HFFc6 (cell line): ENCODE results near the gene RGS6. TPM values are rescaled to one million over a fixed set of nuclear protein-coding genes. Genes with fewer than 3 reads are reported as not detected.
A peak's percentile ranks its signal among the peaks of the same experiment; 100 is the strongest.
"Not testable (repeated sequence)": the region's sequence is repeated elsewhere in the genome, so short reads cannot be mapped to it uniquely, and the experiment has no call there.

Source experiments
- DNase-seq: peaks from one replicate; pipeline ENCODE4 v3.0.0-alpha.2; 2018
- H3K27ac Mint-ChIP-seq: 2 replicates; pipeline ENCODE4 v1.8.0; 2020; ENCODE audit warnings: mild to moderate bottlenecking, mixed read lengths
- H3K27me3 Mint-ChIP-seq: 2 replicates; pipeline ENCODE4 v1.8.0; 2021; ENCODE audit warnings: mild to moderate bottlenecking, moderate library complexity, mixed read lengths; ENCODE audit not compliant: insufficient read depth
- H3K36me3 Mint-ChIP-seq: 2 replicates; pipeline ENCODE4 v1.8.0; 2021; ENCODE audit warnings: low read depth, mixed read lengths
- H3K4me1 Mint-ChIP-seq: 2 replicates; pipeline ENCODE4 v1.8.0; 2020; ENCODE audit warnings: low read depth, mixed read lengths
- H3K4me3 Mint-ChIP-seq: 2 replicates; pipeline ENCODE4 v1.8.0; 2020; ENCODE audit warnings: mild to moderate bottlenecking, moderate library complexity, mixed read lengths
- H3K9me3 Mint-ChIP-seq: 2 replicates; pipeline ENCODE4 v1.8.0; 2020; ENCODE audit warnings: mild to moderate bottlenecking, mixed read lengths
- CTCF ChIP-seq: fragments of 200-600 bp; sonication (generic); IDR thresholded peaks from 2 replicates; pipeline ENCODE4 v1.5.0; 2021; ENCODE audit warnings: antibody characterized with exemption, mild to moderate bottlenecking
- total RNA-seq, 6 experiments: library from RNA; stranded (reverse); fragmentation: NEBNext Ultra II Directional; extraction: Animal tissue kit (Norgen Biotek cat#: 25700); gene quantifications; 2 replicates in 1 of 6; 3 replicates in 5 of 6; pipeline ENCODE4 v1.2.3, GENCODE V29; 2021

Gene RGS6
- total RNA-seq, 6 experiments from 2014 or later = not detected

- H3K27me3 Mint-ChIP-seq = peaks cover 25% of the 10 kb centered on the region
- H3K27ac Mint-ChIP-seq = no peak overlapping the region
- no peak overlapping the region for H3K4me3 Mint-ChIP-seq
Observed at GRCh38 chr14:72471346-72471745, 539.1 kb downstream of the RGS6 start.

GRCh38 chr14:72472845-72473244, 540.6 kb downstream of the RGS6 start:
- DNase-seq = no peak
- Mint-ChIP-seq H3K36me3 (no peaks in the 10 kb centered on the region), H3K4me1 (peaks cover 15% of the 10 kb centered on the region), H3K27ac (no peak overlapping the region), H3K9me3 (no peaks in the 10 kb centered on the region; the same call in 1 of the 2 replicates), H3K4me3 (no peak overlapping the region), H3K27me3 (peaks cover 27% of the 10 kb centered on the region)
- peak; percentile 55 for TF ChIP-seq CTCF

More at GRCh38 chr14:72471346-72471745, 539.1 kb downstream of the RGS6 start:
- Mint-ChIP-seq H3K9me3 (peaks cover 11% of the 10 kb centered on the region; the same call in 1 of the 2 replicates), H3K4me1 (peaks cover 4% of the 10 kb centered on the region; the same call in 1 of the 2 replicates), H3K36me3 (no peaks in the 10 kb centered on the region)
- no peak for DNase-seq
- no peak for TF ChIP-seq CTCF

- Mint-ChIP-seq H3K9me3 (no peaks in the 10 kb centered on the region), H3K27ac (peak overlapping the region; percentile 76; the same call in 1 of the 2 replicates), H3K4me1 (peaks cover 15% of the 10 kb centered on the region), H3K36me3 (no peaks in the 10 kb centered on the region), H3K27me3 (peaks cover 18% of the 10 kb centered on the region), H3K4me3 (no peak overlapping the region; the same call in 1 of the 2 replicates)
- no peak for TF ChIP-seq CTCF
- peak; percentile 85 for DNase-seq
Observed at GRCh38 chr14:72476657-72477499, 544.6 kb downstream of the RGS6 start.

- peak overlapping the region; percentile 65; the same call in 1 of the 2 replicates for H3K27ac Mint-ChIP-seq
- peaks cover 15% of the 10 kb centered on the region for H3K4me1 Mint-ChIP-seq
- DNase-seq, H3K36me3 Mint-ChIP-seq, H3K9me3 Mint-ChIP-seq, H3K4me3 Mint-ChIP-seq: not testable (repeated sequence)
- peaks cover 25% of the 10 kb centered on the region for H3K27me3 Mint-ChIP-seq
Observed at GRCh38 chr14:72477578-72477977, 545.3 kb downstream of the RGS6 start.

- no peak for TF ChIP-seq CTCF
- Mint-ChIP-seq H3K36me3 (no peaks in the 10 kb centered on the region), H3K4me1 (peaks cover 15% of the 10 kb centered on the region), H3K27ac (no peak overlapping the region), H3K9me3 (peaks cover 6% of the 10 kb centered on the region; the same call in 1 of the 2 replicates), H3K4me3 (no peak overlapping the region), H3K27me3 (peaks cover 30% of the 10 kb centered on the region)
- no peak for DNase-seq
Observed at GRCh38 chr14:72478471-72478893, 546.3 kb downstream of the RGS6 start.

GRCh38 chr14:72479461-72479931, 547.3 kb downstream of the RGS6 start:
- Mint-ChIP-seq H3K4me1 (peaks cover 15% of the 10 kb centered on the region), H3K27ac (no peak overlapping the region), H3K9me3 (peaks cover 6% of the 10 kb centered on the region; the same call in 1 of the 2 replicates), H3K27me3 (peaks cover 36% of the 10 kb centered on the region), H3K4me3 (no peak overlapping the region), H3K36me3 (no peaks in the 10 kb centered on the region)
- TF ChIP-seq CTCF = no peak
- DNase-seq = no peak
